Cardiac fibroblast (primary cell): ENCODE data around the gene CHST15.
A peak's percentile ranks its signal among the peaks of the same experiment; 100 is the strongest.

Experiments used
- DNase-seq, 2 donors: peaks; one replicate each; pipeline versions ENCODE4 v3.0.0 to v3.0.0-alpha.2; 2010; ENCODE audit warnings: low read depth in 2 of 2
- H3K4me3 ChIP-seq, 2 donors: replicated peaks in 1 of 2; 1 replicate in 1 of 2; 2 replicates in 1 of 2; pipeline ENCODE4 v1.5.1; 2011; ENCODE audit warnings: low read depth in 2 of 2, low read length in 2 of 2, mild to moderate bottlenecking in 2 of 2, moderate library complexity in 1 of 2
- CTCF ChIP-seq: IDR thresholded peaks from one replicate; pipeline ENCODE4 v1.5.1; 2011; ENCODE audit warnings: low read depth, mild to moderate bottlenecking, low read length, inconsistent platforms

The CHST15 gene

GRCh38 chr10:124041675-124042445 lies 51.5 kb downstream of the CHST15 start:
- DNase-seq = peak in 1 of 2 donors; percentile 9
- no peak overlapping the region for H3K4me3 ChIP-seq
- TF ChIP-seq CTCF = no peak

- DNase-seq = peak in 1 of 2 donors; percentile 27
- H3K4me3 ChIP-seq = no peak overlapping the region
- no peak for TF ChIP-seq CTCF
Observed at GRCh38 chr10:124040451-124041188, 52.8 kb downstream of the CHST15 start.

GRCh38 chr10:124039483-124040013 lies 53.9 kb downstream of the CHST15 start:
- TF ChIP-seq CTCF = no peak
- DNase-seq = peak in 1 of 2 donors; percentile 11

GRCh38 chr10:124037784-124038183 lies 55.6 kb downstream of the CHST15 start:
- H3K4me3 ChIP-seq = no peak overlapping the region
- DNase-seq = no peak
- TF ChIP-seq CTCF = no peak

More at GRCh38 chr10:124039483-124040013, 53.9 kb downstream of the CHST15 start:
- no peak overlapping the region for H3K4me3 ChIP-seq

GRCh38 chr10:124037286-124037685 lies 56.1 kb downstream of the CHST15 start:
- no peak for TF ChIP-seq CTCF
- no peak overlapping the region for H3K4me3 ChIP-seq
- DNase-seq = no peak

GRCh38 chr10:124036746-124037145 lies 56.7 kb downstream of the CHST15 start:
- DNase-seq = no peak
- TF ChIP-seq CTCF = no peak
- no peak overlapping the region for H3K4me3 ChIP-seq
